ENCODE measurements around the gene LTV1. TPM values are rescaled to one million over a fixed set of nuclear protein-coding genes. Genes with fewer than 3 reads are reported as not detected.
"Not testable (repeated sequence)": the region's sequence is repeated elsewhere in the genome, so short reads cannot be mapped to it uniquely, and the experiment has no call there.

Gene LTV1
- total RNA-seq: 10 to 100 TPM; 24.8 to 30.0 TPM

GRCh38 chr6:143842902-143843676, at the start of gene LTV1:
LTV1 (plus strand) TSS chr6:143843338; CDS start chr6:143843478, 140 bp downstream.
- peak; percentile 99 for ATAC-seq
- peak within 1 kb of the TSS; percentile 99 to 100 for H3K27ac Mint-ChIP-seq

DNA sequence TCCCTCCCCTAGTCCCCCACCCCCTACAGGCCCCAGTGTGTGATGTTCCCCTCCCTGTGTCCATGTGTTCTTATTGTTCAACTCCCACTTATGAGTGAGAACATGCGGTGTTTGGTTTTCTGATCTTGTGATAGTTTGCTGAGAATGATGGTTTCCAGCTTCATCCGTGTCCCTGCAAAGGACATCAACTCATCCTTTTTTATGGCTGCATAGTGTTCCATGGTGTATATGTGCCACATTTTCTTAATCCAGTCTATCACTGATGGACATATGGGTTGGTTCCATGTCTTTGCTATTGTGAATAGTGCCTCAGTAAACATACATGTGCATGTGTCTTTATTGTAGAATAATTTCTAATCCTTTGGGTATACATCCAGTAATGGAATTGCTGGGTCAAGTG, 46.6 kb upstream of the LTV1 start:
- not testable (repeated sequence) for DNase-seq (ENCODE audit: low spot score in 2 of 2); ATAC-seq; H3K27ac Mint-ChIP-seq
- Mint-ChIP-seq H3K9me3 (peaks cover 16 to 42% of the 10 kb centered on the region in 2 donors), H3K36me3 (peaks cover 53 to 72% of the 10 kb centered on the region in 2 donors)

More at GRCh38 chr6:143842902-143843676, at the start of gene LTV1:
- no peaks in the 10 kb centered on the region for H3K9me3 Mint-ChIP-seq
- DNase-seq (ENCODE audit: low spot score in 2 of 2): peak; percentile 90 to 95
- peaks cover 32 to 33% of the 10 kb centered on the region in 2 donors for H3K36me3 Mint-ChIP-seq

DNA sequence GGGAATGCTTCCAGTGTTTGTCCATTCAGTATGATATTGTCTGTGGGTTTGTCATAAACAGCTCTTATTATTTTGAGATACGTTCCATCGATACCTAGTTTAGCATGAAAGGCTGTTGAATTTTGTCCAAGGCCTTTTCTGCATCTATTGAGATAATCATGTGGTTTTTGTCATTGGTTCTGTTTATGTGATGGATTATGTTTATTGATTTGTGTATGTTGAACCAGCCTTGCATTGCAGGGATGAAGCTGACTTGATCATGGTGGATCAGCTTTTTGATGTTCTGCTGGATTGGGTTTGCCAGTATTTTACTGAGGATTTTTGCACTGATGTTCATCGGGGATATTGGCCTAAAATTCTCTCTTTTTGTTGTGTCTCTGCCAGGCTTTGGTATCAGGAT, 44.7 kb upstream of the LTV1 start:
- Mint-ChIP-seq H3K9me3 (peaks cover 9 to 33% of the 10 kb centered on the region in 2 donors), H3K36me3 (peaks cover 46 to 68% of the 10 kb centered on the region in 2 donors)
- ATAC-seq; DNase-seq (ENCODE audit: low spot score in 2 of 2); H3K27ac Mint-ChIP-seq: not testable (repeated sequence)

GRCh38 chr6:143802833-143803565, 40.1 kb upstream of the LTV1 start:
- H3K27ac Mint-ChIP-seq: peak overlapping the region in 1 of 2 donors; percentile 44
- ATAC-seq (no peak), DNase-seq (ENCODE audit: low spot score in 2 of 2) (no peak)
- H3K36me3 Mint-ChIP-seq: peaks cover 33 to 65% of the 10 kb centered on the region in 2 donors
- H3K9me3 Mint-ChIP-seq: peaks cover 9 to 28% of the 10 kb centered on the region in 2 donors

DNA sequence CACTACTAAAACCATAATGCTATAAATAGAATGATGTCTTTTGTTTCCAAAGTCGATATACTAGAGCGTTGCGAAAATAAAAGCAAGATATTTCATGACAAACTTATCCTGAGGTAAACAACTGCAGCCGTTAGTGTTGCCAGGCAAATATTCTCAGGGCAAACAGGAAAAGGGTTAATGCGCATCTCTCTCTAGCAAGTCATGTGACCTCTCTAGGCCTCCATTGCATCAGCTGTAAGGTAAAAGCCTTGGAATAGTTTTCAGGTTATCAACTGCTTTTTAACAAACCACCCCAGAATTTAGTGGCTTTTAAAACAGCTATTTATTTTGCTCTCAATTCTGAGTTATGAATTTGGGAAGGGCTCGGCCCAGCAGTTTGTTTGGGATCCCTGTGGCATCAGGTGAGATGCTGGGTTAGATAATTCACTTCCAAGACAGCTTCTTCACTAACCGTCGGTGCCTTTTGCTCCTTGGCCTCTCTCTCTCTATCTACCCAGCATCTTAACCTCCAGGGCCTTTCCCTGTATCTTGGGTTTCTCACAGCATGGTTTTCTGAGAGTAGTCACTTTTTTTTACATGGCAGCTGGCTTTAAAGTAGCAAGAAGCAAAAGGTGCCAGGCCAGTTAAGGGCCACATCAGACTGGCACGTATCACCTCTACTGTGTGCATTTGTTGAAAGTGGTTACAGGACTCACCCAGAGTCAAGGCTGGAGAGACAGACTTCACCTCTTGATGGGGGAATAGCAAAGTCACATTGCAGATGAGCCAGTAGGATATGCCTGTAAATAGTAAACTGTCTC, 39.2 kb upstream of the LTV1 start:
- Mint-ChIP-seq H3K36me3 (peaks cover 24 to 56% of the 10 kb centered on the region in 2 donors), H3K27ac (no peak overlapping the region)

GRCh38 chr6:143804835-143805239, 38.3 kb upstream of the LTV1 start:
- H3K27ac Mint-ChIP-seq: peak overlapping the region; percentile 77 to 94
- peaks cover 0 to 15% of the 10 kb centered on the region in 2 donors for H3K9me3 Mint-ChIP-seq
- H3K36me3 Mint-ChIP-seq: peaks cover 15 to 47% of the 10 kb centered on the region in 2 donors
- DNase-seq (ENCODE audit: low spot score in 2 of 2) (no peak), ATAC-seq (no peak)

More for the DNA sequence above, 39.2 kb upstream of the LTV1 start:
- H3K9me3 Mint-ChIP-seq: peaks cover 7 to 24% of the 10 kb centered on the region in 2 donors
- ATAC-seq: no peak
- no peak for DNase-seq (ENCODE audit: low spot score in 2 of 2)

GRCh38 chr6:143806282-143807102, 36.6 kb upstream of the LTV1 start:
- ATAC-seq (peak; percentile 88 to 90), DNase-seq (ENCODE audit: low spot score in 2 of 2) (peak; percentile 70 to 81)
- Mint-ChIP-seq H3K9me3 (peaks cover 0 to 9% of the 10 kb centered on the region in 2 donors), H3K36me3 (peaks cover 8 to 31% of the 10 kb centered on the region in 2 donors), H3K27ac (peak overlapping the region; percentile 77 to 94)

DNA sequence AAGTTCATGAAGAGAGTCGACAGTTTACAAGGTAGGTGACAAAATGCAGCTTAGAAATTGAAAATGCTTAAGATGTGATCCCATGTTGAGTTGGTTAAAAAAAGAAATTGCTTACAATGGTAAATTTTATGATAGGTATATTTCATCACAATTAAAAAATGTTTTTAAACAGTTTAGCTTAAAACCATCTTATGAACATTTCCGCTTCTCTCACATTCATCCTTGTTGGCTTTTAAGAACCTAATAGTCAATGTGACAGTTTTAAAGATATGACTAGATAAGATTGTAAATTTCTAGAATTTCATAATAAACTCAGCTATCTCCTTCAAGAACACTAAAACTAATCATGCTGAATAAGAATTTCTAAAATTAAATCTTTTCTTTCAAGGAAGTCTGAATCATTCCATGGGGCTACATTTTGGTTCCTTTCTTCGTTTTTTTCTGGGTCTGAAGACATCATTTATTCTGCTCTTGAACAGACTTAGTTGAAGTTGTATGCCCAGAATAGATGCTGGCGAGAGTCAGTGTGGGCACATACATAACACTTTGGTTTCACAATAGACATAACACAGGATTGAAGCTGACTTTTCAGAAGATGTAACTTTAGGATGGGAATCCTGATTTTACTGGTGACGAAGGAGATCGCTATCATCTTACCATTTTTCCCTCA, 35.9 kb upstream of the LTV1 start:
- no peak for DNase-seq (ENCODE audit: low spot score in 2 of 2)
- peak overlapping the region; percentile 77 to 94 for H3K27ac Mint-ChIP-seq
- ATAC-seq: peak in 1 of 2 donors; percentile 19
- peaks cover 0 to 4% of the 10 kb centered on the region in 2 donors for H3K9me3 Mint-ChIP-seq
- H3K36me3 Mint-ChIP-seq: peaks cover 4 to 23% of the 10 kb centered on the region in 2 donors

DNA sequence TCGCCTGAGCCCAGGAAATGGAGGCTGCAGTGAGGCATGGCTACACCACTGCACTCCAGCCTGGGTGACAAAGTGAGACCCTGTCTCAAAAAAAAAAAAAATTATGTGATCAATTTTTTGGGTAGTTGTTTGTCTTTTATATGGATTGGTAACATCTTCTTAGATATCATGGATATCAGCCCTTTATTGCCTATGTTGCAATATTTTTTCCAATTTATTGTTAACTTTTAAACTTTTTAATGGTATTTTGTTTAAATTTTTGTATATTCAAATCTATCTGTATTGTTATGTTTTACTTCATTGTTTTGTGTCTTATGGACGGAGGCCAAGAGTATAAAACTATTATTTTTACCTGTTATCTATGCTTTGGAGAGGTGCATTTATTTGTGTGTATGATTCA, 32.4 kb upstream of the LTV1 start:
- DNase-seq (ENCODE audit: low spot score in 2 of 2) (no peak), ATAC-seq (no peak)
- H3K27ac Mint-ChIP-seq: no peak overlapping the region
- peaks cover 4 to 16% of the 10 kb centered on the region in 2 donors for H3K36me3 Mint-ChIP-seq
- H3K9me3 Mint-ChIP-seq: no peaks in the 10 kb centered on the region

- ATAC-seq (no peak), DNase-seq (ENCODE audit: low spot score in 2 of 2) (no peak)
- Mint-ChIP-seq H3K27ac (no peak overlapping the region), H3K9me3 (no peaks in the 10 kb centered on the region), H3K36me3 (peaks cover 3 to 14% of the 10 kb centered on the region in 2 donors)
Observed at GRCh38 chr6:143811501-143812157, 31.5 kb upstream of the LTV1 start.

GRCh38 chr6:143817621-143818020, 25.5 kb upstream of the LTV1 start:
- DNase-seq (ENCODE audit: low spot score in 2 of 2): no peak
- no peak for ATAC-seq
- H3K27ac Mint-ChIP-seq: peak overlapping the region in 1 of 2 donors; percentile 5
- H3K36me3 Mint-ChIP-seq: no peaks in the 10 kb centered on the region
- H3K9me3 Mint-ChIP-seq: no peaks in the 10 kb centered on the region

- DNase-seq (ENCODE audit: low spot score in 2 of 2): no peak
- H3K27ac Mint-ChIP-seq: no peak overlapping the region
- no peak for ATAC-seq
- no peaks in the 10 kb centered on the region for H3K9me3 Mint-ChIP-seq
- no peaks in the 10 kb centered on the region for H3K36me3 Mint-ChIP-seq
Observed at GRCh38 chr6:143821359-143821758, 21.8 kb upstream of the LTV1 start.

GRCh38 chr6:143822584-143823024, 20.5 kb upstream of the LTV1 start:
- no peaks in the 10 kb centered on the region for H3K9me3 Mint-ChIP-seq
- no peak for ATAC-seq
- DNase-seq (ENCODE audit: low spot score in 2 of 2): no peak
- H3K27ac Mint-ChIP-seq: no peak overlapping the region
- no peaks in the 10 kb centered on the region for H3K36me3 Mint-ChIP-seq

GRCh38 chr6:143823548-143823947, 19.6 kb upstream of the LTV1 start:
- ATAC-seq: no peak
- no peaks in the 10 kb centered on the region for H3K36me3 Mint-ChIP-seq

GRCh38 chr6:143828572-143828971, 14.6 kb upstream of the LTV1 start:
- H3K9me3 Mint-ChIP-seq: no peaks in the 10 kb centered on the region
- ATAC-seq (no peak), DNase-seq (ENCODE audit: low spot score in 2 of 2) (no peak)
- H3K27ac Mint-ChIP-seq: no peak overlapping the region
- H3K36me3 Mint-ChIP-seq: no peaks in the 10 kb centered on the region

More at GRCh38 chr6:143823548-143823947, 19.6 kb upstream of the LTV1 start:
- H3K9me3 Mint-ChIP-seq: no peaks in the 10 kb centered on the region
- no peak for DNase-seq (ENCODE audit: low spot score in 2 of 2)
- no peak overlapping the region for H3K27ac Mint-ChIP-seq

All from activated naive CD4-positive, alpha-beta T cell treated with anti-CD3 and anti-CD28 coated beads, Interleukin-2, amount 50 U/mL, for 72 hours (primary cell).